CD14-positive monocyte (primary cell): ENCODE data around the gene IGF2BP1. TPM values are rescaled to one million over a fixed set of nuclear protein-coding genes. Genes with fewer than 3 reads are reported as not detected.
"Not testable (repeated sequence)": the region's sequence is repeated elsewhere in the genome, so short reads cannot be mapped to it uniquely, and the experiment has no call there.

ENCODE experiments used
- DNase-seq, 3 donors: peaks; one replicate each; pipeline ENCODE4 v3.0.0-alpha.2; 2011 to 2022
- H2AFZ ChIP-seq: 2 replicates; pipeline ENCODE4 v1.6.0; 2012; ENCODE audit warnings: mild to moderate bottlenecking, low read depth, low read length, inconsistent platforms; ENCODE audit not compliant: insufficient read depth, poor library complexity, severe bottlenecking
- H3K27ac ChIP-seq, 2 donors: 1 replicate in 1 of 2; 2 replicates in 1 of 2; pipeline ENCODE4 v1.5.1; 2012 to 2013; ENCODE audit warnings: low read length in 2 of 2, control low read depth in 1 of 2, inconsistent platforms in 1 of 2, low read depth in 1 of 2, mild to moderate bottlenecking in 1 of 2
- H3K27me3 ChIP-seq, 2 donors: one replicate each; pipeline versions ENCODE4 v1.6.0 to v1.6.1; 2011 to 2013; ENCODE audit warnings: low read length in 2 of 2; ENCODE audit not compliant: control insufficient read depth in 2 of 2, insufficient read depth in 2 of 2
- H3K36me3 ChIP-seq, 2 donors: replicated peaks in 1 of 2; 1 replicate in 1 of 2; 2 replicates in 1 of 2; pipeline versions ENCODE4 v1.5.1 to v1.6.1; 2012 to 2013; ENCODE audit warnings: low read length in 2 of 2, control low read depth in 1 of 2, inconsistent platforms in 1 of 2, mild to moderate bottlenecking in 1 of 2; ENCODE audit not compliant: insufficient read depth in 2 of 2, control insufficient read depth in 1 of 2
- H3K4me1 ChIP-seq, 2 donors: 1 replicate in 1 of 2; 2 replicates in 1 of 2; pipeline versions ENCODE4 v1.5.1 to v1.6.1; 2012 to 2013; ENCODE audit warnings: low read length in 2 of 2, control low read depth in 1 of 2, inconsistent platforms in 1 of 2, mild to moderate bottlenecking in 1 of 2, moderate library complexity in 1 of 2; ENCODE audit not compliant: insufficient read depth in 2 of 2, control insufficient read depth in 1 of 2
- H3K4me2 ChIP-seq: replicated peaks from 2 replicates; pipeline ENCODE3; 2012; ENCODE audit warnings: low read length, moderate library complexity, mild to moderate bottlenecking; ENCODE audit not compliant: poor library complexity, severe bottlenecking; ENCODE audit errors: extremely low read depth
- H3K4me3 ChIP-seq, 3 experiments: fragments of 200-600 bp in 1 of 3; sonication (generic) in 1 of 3; replicated peaks in 1 of 3; 1 replicate in 2 of 3; 2 replicates in 1 of 3; pipeline ENCODE4 v1.5.1; 2011 to 2013; ENCODE audit warnings: low read length in 3 of 3, mild to moderate bottlenecking in 3 of 3, control low read depth in 2 of 3, low read depth in 2 of 3, inconsistent platforms in 1 of 3, moderate library complexity in 1 of 3
- H3K79me2 ChIP-seq: 2 replicates; pipeline ENCODE4 v1.6.0; 2012; ENCODE audit warnings: mild to moderate bottlenecking, control low read depth, inconsistent platforms, low read length, moderate library complexity; ENCODE audit not compliant: insufficient read depth
- H3K9ac ChIP-seq: 2 replicates; pipeline ENCODE4 v1.6.0; 2017; ENCODE audit warnings: low read length, mild to moderate bottlenecking; ENCODE audit not compliant: insufficient read depth, poor library complexity, severe bottlenecking
- H3K9me3 ChIP-seq, 2 donors: replicated peaks in 1 of 2; 1 replicate in 1 of 2; 2 replicates in 1 of 2; pipeline versions ENCODE4 v1.5.1 to v1.6.1; 2012 to 2013; ENCODE audit warnings: low read length in 2 of 2, control low read depth in 1 of 2; ENCODE audit not compliant: control insufficient read depth in 1 of 2, insufficient read depth in 1 of 2
- H4K20me1 ChIP-seq: 2 replicates; pipeline ENCODE4 v1.6.0; 2012; ENCODE audit warnings: mild to moderate bottlenecking, low read length, control low read depth, moderate library complexity; ENCODE audit not compliant: insufficient read depth
- H3K27ac Mint-ChIP-seq, 7 donors: one replicate each; pipeline ENCODE4 v1.8.0; 2020; ENCODE audit warnings: mild to moderate bottlenecking in 7 of 7, mixed read lengths in 7 of 7, moderate library complexity in 6 of 7, inconsistent platforms in 2 of 7
- H3K27me3 Mint-ChIP-seq, 3 donors: one replicate each; pipeline ENCODE4 v1.8.0; 2021 to 2022; ENCODE audit warnings: low read depth in 3 of 3, mild to moderate bottlenecking in 3 of 3, mixed read lengths in 3 of 3, moderate library complexity in 3 of 3, inconsistent platforms in 1 of 3
- H3K36me3 Mint-ChIP-seq, 2 donors: one replicate each; pipeline ENCODE4 v1.8.0; 2020; ENCODE audit warnings: mixed read lengths in 2 of 2, inconsistent platforms in 1 of 2, mild to moderate bottlenecking in 1 of 2
- H3K4me1 Mint-ChIP-seq: one replicate; pipeline ENCODE4 v1.8.0; 2020; ENCODE audit warnings: mild to moderate bottlenecking, mixed read lengths
- H3K4me3 Mint-ChIP-seq, 2 donors: one replicate each; pipeline ENCODE4 v1.8.0; 2020; ENCODE audit warnings: mild to moderate bottlenecking in 2 of 2, mixed read lengths in 2 of 2, moderate library complexity in 1 of 2
- H3K9me3 Mint-ChIP-seq, 7 donors: one replicate each; pipeline ENCODE4 v1.8.0; 2020 to 2022; ENCODE audit warnings: mixed read lengths in 7 of 7, mild to moderate bottlenecking in 6 of 7, moderate library complexity in 6 of 7, inconsistent platforms in 2 of 7
- CTCF ChIP-seq: fragments of 200-600 bp; IDR thresholded peaks from one replicate; pipeline ENCODE4 v1.8.0; 2022; ENCODE audit warnings: antibody characterized with exemption, mild to moderate bottlenecking
- WGBS: methylation state at CpG from one replicate; pipeline ENCODE4 v1.1.5; 2013; ENCODE audit warnings: missing lambda C conversion rate; ENCODE audit not compliant: insufficient coverage; 5-methylcytosine and 5-hydroxymethylcytosine counted together
- intact Hi-C, 2 donors: fragments of 100-400 bp; cut with micrococcal nuclease; formaldehyde crosslinking; loops; one replicate each; pipeline versions ENCODE4 v1.15.0 to v1.15.1; 2023
- polyA plus RNA-seq, 3 donors: library from polyadenylated mRNA; depleted of rRNA in 1 of 3; unstranded in 2 of 3; stranded (reverse) in 1 of 3; fragments of 300-500 nt in 2 of 3; fragments of >200 nt in 1 of 3; fragmentation: Illumina TruSeq in 2 of 3; gene quantifications; 1 replicate in 2 of 3; 2 replicates in 1 of 3; pipeline ENCODE4 v1.2.3, GENCODE V29; 2012 to 2021

Gene IGF2BP1
- polyA plus RNA-seq, 3 donors: not detected

- H3K27ac Mint-ChIP-seq: no peak overlapping the region
- H3K36me3 ChIP-seq: no peaks in the 10 kb centered on the region
- H3K4me3 Mint-ChIP-seq: no peak overlapping the region
- H3K27me3 Mint-ChIP-seq: peaks cover 9 to 26% (median 23%) of the 10 kb centered on the region in 3 donors
- H3K9me3 Mint-ChIP-seq: no peaks in the 10 kb centered on the region
- no peak overlapping the region for H3K4me2 ChIP-seq
- H3K4me1 Mint-ChIP-seq: no peaks in the 10 kb centered on the region
- no peaks in the 10 kb centered on the region for H4K20me1 ChIP-seq
- H3K27ac ChIP-seq: no peak overlapping the region
- H3K4me1 ChIP-seq: no peaks in the 10 kb centered on the region
- DNase-seq: no peak
- no peak overlapping the region for H3K9ac ChIP-seq
- no peak overlapping the region for H3K4me3 ChIP-seq
- 90% methylated on average over 2 of the region's 6 CpGs for WGBS
- TF ChIP-seq CTCF: no peak
- peaks cover 0 to 5% of the 10 kb centered on the region in 2 donors for H3K27me3 ChIP-seq
- intact Hi-C loops: loop anchor here in 1 of 2 donors (10.0 kb wide), 1 partner anchor 148 kb away; no protein-coding TSS in a partner anchor
- no peak overlapping the region for H2AFZ ChIP-seq
- H3K79me2 ChIP-seq: no peaks in the 10 kb centered on the region
- H3K36me3 Mint-ChIP-seq: no peaks in the 10 kb centered on the region
- H3K9me3 ChIP-seq: no peaks in the 10 kb centered on the region
Measured at GRCh38 chr17:49022391-49022941, 25.3 kb downstream of the IGF2BP1 start.

- Histone ChIP-seq H3K9me3 (no peaks in the 10 kb centered on the region), H3K27me3 (no peaks in the 10 kb centered on the region), H3K9ac (no peak overlapping the region), H4K20me1 (no peaks in the 10 kb centered on the region), H3K79me2 (no peaks in the 10 kb centered on the region), H2AFZ (no peak overlapping the region), H3K4me3 (no peak overlapping the region), H3K36me3 (no peaks in the 10 kb centered on the region), H3K27ac (no peak overlapping the region), H3K4me1 (no peaks in the 10 kb centered on the region), H3K4me2 (no peak overlapping the region)
- DNase-seq: no peak
- H3K27ac Mint-ChIP-seq: no peak overlapping the region
- intact Hi-C loops: loop anchor here in 1 of 2 donors (10.0 kb wide), 1 partner anchor 150 kb away; no protein-coding TSS in a partner anchor
- WGBS: 100% methylated on average over 1 of the region's 3 CpGs
- H3K9me3 Mint-ChIP-seq: no peaks in the 10 kb centered on the region
- no peaks in the 10 kb centered on the region for H3K36me3 Mint-ChIP-seq
- TF ChIP-seq CTCF: no peak
- H3K27me3 Mint-ChIP-seq: peaks cover 11 to 22% (median 17%) of the 10 kb centered on the region in 3 donors
- H3K4me3 Mint-ChIP-seq: no peak overlapping the region
- H3K4me1 Mint-ChIP-seq: no peaks in the 10 kb centered on the region
Measured at GRCh38 chr17:49024523-49024922, 27.3 kb downstream of the IGF2BP1 start.

GRCh38 chr17:49026447-49026846 lies 29.3 kb downstream of the IGF2BP1 start:
- H3K36me3 ChIP-seq, H3K27ac Mint-ChIP-seq: not testable (repeated sequence)

More at GRCh38 chr17:49026447-49026846, 29.3 kb downstream of the IGF2BP1 start:
- H3K9me3 Mint-ChIP-seq, H2AFZ ChIP-seq, H3K9ac ChIP-seq, H3K79me2 ChIP-seq, H3K36me3 Mint-ChIP-seq, H3K4me1 ChIP-seq, H3K4me3 Mint-ChIP-seq, H3K27ac ChIP-seq, H4K20me1 ChIP-seq, H3K4me2 ChIP-seq, DNase-seq, H3K9me3 ChIP-seq, H3K27me3 ChIP-seq, H3K4me3 ChIP-seq, H3K4me1 Mint-ChIP-seq: not testable (repeated sequence)
- intact Hi-C loops: loop anchor here in 1 of 2 donors (10.0 kb wide), 1 partner anchor 152 kb away; no protein-coding TSS in a partner anchor
- peaks cover 18 to 28% (median 19%) of the 10 kb centered on the region in 3 donors for H3K27me3 Mint-ChIP-seq
- WGBS: 100% methylated on average over 2 of the region's 4 CpGs
